GM04504 (cell line): Measurements from ENCODE around the gene VOPP1.
A peak's percentile ranks its signal among the peaks of the same experiment; 100 is the strongest.

Experiments used
- DNase-seq: peaks from one replicate; pipeline ENCODE4 v3.0.0-alpha.2; 2012; ENCODE audit warnings: low read depth

VOPP1 gene

GRCh38 chr7:55555160-55555559, 17.1 kb downstream of the VOPP1 start:
- no peak for DNase-seq

- no peak for DNase-seq
Measured at GRCh38 chr7:55554038-55554437, 18.3 kb downstream of the VOPP1 start.

- DNase-seq, result no peak
Measured at GRCh38 chr7:55553024-55553345, 19.3 kb downstream of the VOPP1 start.

GRCh38 chr7:55552320-55553023, 19.8 kb downstream of the VOPP1 start:
- DNase-seq, result no peak

GRCh38 chr7:55550841-55551537, 21.3 kb downstream of the VOPP1 start:
- no peak for DNase-seq

GRCh38 chr7:55550010-55550663, 22.2 kb downstream of the VOPP1 start:
- no peak for DNase-seq

GRCh38 chr7:55549457-55549856, 22.8 kb downstream of the VOPP1 start:
- DNase-seq, result no peak

GRCh38 chr7:55548295-55548731, 24.0 kb downstream of the VOPP1 start:
- no peak for DNase-seq

GRCh38 chr7:55546814-55547213, 25.5 kb downstream of the VOPP1 start:
- peak; percentile 71 for DNase-seq

- peak; percentile 21 for DNase-seq
Measured at GRCh38 chr7:55545496-55545895, 26.8 kb downstream of the VOPP1 start.

- no peak for DNase-seq
Measured at GRCh38 chr7:55540226-55540858, 32.0 kb downstream of the VOPP1 start.

- DNase-seq, result no peak
Measured at GRCh38 chr7:55539380-55539779, 32.9 kb downstream of the VOPP1 start.

- DNase-seq, result peak; percentile 75
Measured at GRCh38 chr7:55538538-55538937, 33.8 kb downstream of the VOPP1 start.

- no peak for DNase-seq
Measured at GRCh38 chr7:55537458-55537990, 34.8 kb downstream of the VOPP1 start.

- no peak for DNase-seq
Measured at GRCh38 chr7:55536619-55537457, 35.5 kb downstream of the VOPP1 start.

- no peak for DNase-seq
Measured at GRCh38 chr7:55535617-55536016, 36.7 kb downstream of the VOPP1 start.

GRCh38 chr7:55534916-55535590, 37.2 kb downstream of the VOPP1 start:
- DNase-seq, result no peak

- peak; percentile 41 for DNase-seq
Measured at GRCh38 chr7:55534262-55534915, 37.9 kb downstream of the VOPP1 start.

- no peak for DNase-seq
Measured at GRCh38 chr7:55533729-55534080, 38.6 kb downstream of the VOPP1 start.

- DNase-seq, result no peak
Measured at GRCh38 chr7:55533050-55533728, 39.1 kb downstream of the VOPP1 start.
